HEK293 (cell line): ENCODE measurements around the gene ENOX2.

ENCODE experiments used
- CTCF ChIA-PET: fragments of 350-600 bp; formaldehyde crosslinking; extraction: SDS; loops from one replicate; lab custom pipeline; 2021; ENCODE audit warnings: antibody characterized with exemption; lab: Yijun Ruan, JAX
- POLR2A ChIA-PET: fragments of 300-600 bp; formaldehyde crosslinking; extraction: SDS; loops from one replicate; lab custom pipeline; 2020; ENCODE audit warnings: antibody characterized with exemption, inconsistent platforms; lab: Yijun Ruan, JAX
- H3K27ac ChIP-seq: fragments of 200-500 bp; sonication (Bioruptor generic); 2 replicates; pipeline ENCODE4 v1.5.1; 2014; ENCODE audit warnings: low read depth, low read length, control low read depth, inconsistent platforms; ENCODE audit errors: extremely low read depth
- H3K36me3 ChIP-seq, 2 experiments: fragments of 200-500 bp in 1 of 2; sonication (Bioruptor generic) in 1 of 2; 1 replicate in 1 of 2; 2 replicates in 1 of 2; pipeline ENCODE4 v1.5.1; 2014 to 2017; ENCODE audit warnings: inconsistent platforms in 2 of 2, low read length in 2 of 2; ENCODE audit not compliant: control insufficient read depth in 2 of 2, insufficient read depth in 1 of 2
- H3K4me1 ChIP-seq: fragments of 200-500 bp; sonication (Bioruptor generic); 2 replicates; pipeline ENCODE4 v1.5.1; 2014; ENCODE audit warnings: mild to moderate bottlenecking, low read length, inconsistent platforms; ENCODE audit not compliant: control insufficient read depth, insufficient read depth
- H3K4me3 ChIP-seq: 2 replicates; pipeline ENCODE4 v1.5.1; 2011; ENCODE audit warnings: low read depth, mild to moderate bottlenecking, control low read depth, low read length, moderate library complexity
- H3K9me3 ChIP-seq: fragments of 200-500 bp; sonication (Bioruptor generic); 2 replicates; pipeline ENCODE4 v1.5.1; 2014; ENCODE audit warnings: low read depth, low read length, inconsistent platforms; ENCODE audit not compliant: control insufficient read depth, insufficient read depth
- FEZF1 ChIP-seq: fragments of 450-650 bp; formaldehyde crosslinking; IDR thresholded peaks from 2 replicates; pipeline ENCODE4 v1.5.1; 2016; ENCODE audit warnings: missing biosample characterization, missing genetic modification characterization
- MYNN ChIP-seq: fragments of 450-650 bp; formaldehyde crosslinking; IDR thresholded peaks from 2 replicates; pipeline ENCODE4 v1.5.1; 2016; ENCODE audit warnings: missing biosample characterization, missing genetic modification characterization, borderline replicate concordance
- MZF1 ChIP-seq: fragments of 450-650 bp; formaldehyde crosslinking; IDR thresholded peaks from 2 replicates; pipeline ENCODE4 v1.5.1; 2017; ENCODE audit warnings: missing biosample characterization, missing genetic modification characterization, borderline replicate concordance
- SALL2 ChIP-seq: fragments of 450-650 bp; formaldehyde crosslinking; IDR thresholded peaks from 2 replicates; pipeline ENCODE4 v1.5.0; 2017; ENCODE audit warnings: missing biosample characterization, mild to moderate bottlenecking, missing genetic modification characterization, borderline replicate concordance
- ZBTB11 ChIP-seq: fragments of 450-650 bp; formaldehyde crosslinking; conservative IDR thresholded peaks from 2 replicates; pipeline ENCODE4 v1.5.1; 2016; ENCODE audit warnings: low read depth, missing biosample characterization, missing genetic modification characterization
- ZBTB49 ChIP-seq: fragments of 450-650 bp; formaldehyde crosslinking; IDR thresholded peaks from 2 replicates; pipeline ENCODE4 v1.5.1; 2016; ENCODE audit warnings: missing biosample characterization, missing genetic modification characterization, low read depth
- ZNF10 ChIP-seq: fragments of 450-650 bp; formaldehyde crosslinking; IDR thresholded peaks from 2 replicates; pipeline ENCODE4 v1.5.1; 2017; ENCODE audit warnings: missing biosample characterization, missing genetic modification characterization
- ZNF148 ChIP-seq: fragments of 450-650 bp; formaldehyde crosslinking; IDR thresholded peaks from 2 replicates; pipeline ENCODE4 v1.5.0; 2017; ENCODE audit warnings: missing biosample characterization, missing genetic modification characterization, borderline replicate concordance
- ZNF157 ChIP-seq: fragments of 450-650 bp; formaldehyde crosslinking; IDR thresholded peaks from 2 replicates; pipeline ENCODE4 v1.5.1; 2016; ENCODE audit warnings: missing biosample characterization, missing genetic modification characterization
- ZNF19 ChIP-seq: fragments of 450-650 bp; formaldehyde crosslinking; IDR thresholded peaks from 2 replicates; pipeline ENCODE4; 2016; ENCODE audit warnings: missing biosample characterization, missing genetic modification characterization, low read depth
- ZNF214 ChIP-seq: fragments of 450-650 bp; formaldehyde crosslinking; IDR thresholded peaks from 2 replicates; pipeline ENCODE4 v1.5.1; 2017; ENCODE audit warnings: missing biosample characterization, mild to moderate bottlenecking, missing genetic modification characterization, borderline replicate concordance
- ZNF350 ChIP-seq: fragments of 450-650 bp; formaldehyde crosslinking; IDR thresholded peaks from 2 replicates; pipeline ENCODE4 v1.5.0; 2017; ENCODE audit warnings: missing biosample characterization, mild to moderate bottlenecking, missing genetic modification characterization
- ZNF394 ChIP-seq: fragments of 450-650 bp; formaldehyde crosslinking; IDR thresholded peaks from 2 replicates; pipeline ENCODE4 v1.5.1; 2016; ENCODE audit warnings: missing biosample characterization, missing genetic modification characterization, mild to moderate bottlenecking, moderate library complexity, borderline replicate concordance
- ZNF416 ChIP-seq: fragments of 450-650 bp; formaldehyde crosslinking; IDR thresholded peaks from 2 replicates; pipeline ENCODE4 v1.5.1; 2016; ENCODE audit warnings: missing biosample characterization, missing genetic modification characterization
- ZNF558 ChIP-seq: fragments of 450-650 bp; formaldehyde crosslinking; IDR thresholded peaks from 2 replicates; pipeline ENCODE4 v1.5.1; 2016; ENCODE audit warnings: missing biosample characterization, missing genetic modification characterization
- ZNF639 ChIP-seq: fragments of 450-650 bp; formaldehyde crosslinking; IDR thresholded peaks from 2 replicates; pipeline ENCODE4 v1.5.1; 2016; ENCODE audit warnings: missing biosample characterization, missing genetic modification characterization
- ZNF654 ChIP-seq: fragments of 450-650 bp; formaldehyde crosslinking; IDR thresholded peaks from 2 replicates; pipeline ENCODE4 v1.5.1; 2016; ENCODE audit warnings: low read depth, missing biosample characterization, missing genetic modification characterization
- ZNF658 ChIP-seq: fragments of 450-650 bp; formaldehyde crosslinking; IDR thresholded peaks from 2 replicates; pipeline ENCODE4; 2016; ENCODE audit warnings: missing biosample characterization, missing genetic modification characterization
- ZXDB ChIP-seq: fragments of 450-650 bp; formaldehyde crosslinking; IDR thresholded peaks from 2 replicates; pipeline ENCODE4 v1.5.1; 2016; ENCODE audit warnings: missing biosample characterization, missing genetic modification characterization
- TF ChIP-seq, protein P1 (sequence below): sonication (generic); formaldehyde crosslinking; IDR thresholded peaks from 2 replicates; pipeline ENCODE4 v1.8.1; 2022; ENCODE audit warnings: mild to moderate bottlenecking, moderate library complexity, missing genetic modification reagents

Gene ENOX2

DNA sequence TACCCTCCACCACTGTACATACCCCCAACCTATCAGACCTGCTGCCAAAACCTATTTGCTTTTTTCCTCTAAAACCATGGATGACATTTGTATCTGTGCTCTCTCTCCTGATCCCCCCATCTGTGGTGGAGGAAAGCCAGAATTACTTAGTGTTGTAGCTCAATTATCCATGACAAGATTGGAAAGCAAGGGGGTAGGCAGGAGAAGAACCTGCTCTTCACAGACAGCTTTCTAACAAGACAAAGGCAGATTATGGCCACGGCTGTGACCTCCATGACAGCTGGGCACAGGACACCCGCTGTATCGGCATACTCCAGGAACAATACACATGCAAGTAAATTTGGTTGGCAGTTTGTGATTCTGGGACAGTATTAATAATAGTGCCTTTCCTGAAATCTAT is 186.7 kb downstream of the ENOX2 start:
- POLR2A ChIA-PET, result interaction anchor here (1.4 kb wide), 1 partner anchor 187 kb away, joined by 4 read pairs; the partner anchor contains the start of gene ENOX2
- Histone ChIP-seq H3K9me3 (no peaks in the 10 kb centered on the region), H3K27ac (no peak overlapping the region), H3K4me1 (peaks cover 4% of the 10 kb centered on the region; the same call in 1 of the 2 replicates), H3K36me3 (no peaks in the 10 kb centered on the region), H3K4me3 (no peak overlapping the region)
- CTCF ChIA-PET, result interaction anchor here (0.7 kb wide), 1 partner anchor 14 kb away, joined by 3 read pairs; no protein-coding TSS in a partner anchor
- TF ChIP-seq ZNF10 (no peak), ZBTB49 (tag by site-specific recombination) (no peak), ZNF350 (tag by site-specific recombination) (no peak), ZNF658 (tag by site-specific recombination) (no peak), ZNF654 (no peak), ZNF558 (no peak), ZNF157 (tag by site-specific recombination) (no peak)

DNA sequence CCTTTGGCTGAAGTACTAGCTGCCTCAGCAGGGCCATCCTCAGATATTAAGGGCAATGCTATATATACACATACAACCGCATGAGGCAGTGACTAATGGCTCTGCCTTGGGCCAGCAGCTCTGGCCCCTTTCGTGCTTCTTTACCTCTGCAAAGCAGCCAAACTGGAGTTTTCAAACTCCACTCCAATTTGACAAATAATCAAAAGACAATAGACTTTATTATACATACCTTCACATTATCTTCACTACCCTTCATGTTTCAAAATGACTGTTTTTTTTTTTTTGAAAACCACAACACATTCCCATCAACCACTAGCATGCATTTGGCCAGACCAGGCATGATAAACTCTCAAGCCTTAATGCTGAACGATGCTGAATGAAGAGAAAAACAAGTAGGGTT is 187.7 kb downstream of the ENOX2 start:
- ChIA-PET CTCF (no interaction called here), POLR2A (no interaction called here)
- H3K36me3 ChIP-seq, result no peaks in the 10 kb centered on the region
- TF ChIP-seq ZNF639 (no peak), SALL2 (tag by site-specific recombination) (no peak), MYNN (tag by site-specific recombination) (no peak), ZNF416 (tag by site-specific recombination) (no peak), ZBTB11 (tag by site-specific recombination) (no peak), ZNF394 (tag by site-specific recombination) (no peak), ZNF148 (tag by site-specific recombination) (no peak), ZNF19 (tag by site-specific recombination) (no peak), ZNF214 (tag by site-specific recombination) (no peak), MZF1 (tag by site-specific recombination) (no peak), FEZF1 (tag by site-specific recombination) (no peak), ZXDB (tag by site-specific recombination) (no peak)
- TF ChIP-seq, protein P1, sequence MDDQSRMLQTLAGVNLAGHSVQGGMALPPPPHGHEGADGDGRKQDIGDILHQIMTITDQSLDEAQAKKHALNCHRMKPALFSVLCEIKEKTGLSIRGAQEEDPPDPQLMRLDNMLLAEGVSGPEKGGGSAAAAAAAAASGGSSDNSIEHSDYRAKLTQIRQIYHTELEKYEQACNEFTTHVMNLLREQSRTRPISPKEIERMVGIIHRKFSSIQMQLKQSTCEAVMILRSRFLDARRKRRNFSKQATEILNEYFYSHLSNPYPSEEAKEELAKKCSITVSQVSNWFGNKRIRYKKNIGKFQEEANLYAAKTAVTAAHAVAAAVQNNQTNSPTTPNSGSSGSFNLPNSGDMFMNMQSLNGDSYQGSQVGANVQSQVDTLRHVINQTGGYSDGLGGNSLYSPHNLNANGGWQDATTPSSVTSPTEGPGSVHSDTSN (CRISPR knock-in tag), result no peak
- no peaks in the 10 kb centered on the region for H3K9me3 ChIP-seq
- peaks cover 4% of the 10 kb centered on the region; the same call in 1 of the 2 replicates for H3K4me1 ChIP-seq
- H3K4me3 ChIP-seq, result no peak overlapping the region
- H3K27ac ChIP-seq, result no peak overlapping the region
